HepG2 (cell line): ENCODE data around the gene KCTD14. TPM values are rescaled to one million over a fixed set of nuclear protein-coding genes. Genes with fewer than 3 reads are reported as not detected.

Experiments used
- ATRX ChIP-seq: sonication (generic); formaldehyde crosslinking; IDR thresholded peaks from 2 replicates; pipeline ENCODE4 v1.4.0; 2020; ENCODE audit warnings: missing genetic modification reagents, borderline replicate concordance
- CENPX ChIP-seq: sonication (generic); formaldehyde crosslinking; IDR thresholded peaks from 2 replicates; pipeline ENCODE4 v1.9.0; 2021; ENCODE audit warnings: mild to moderate bottlenecking, missing genetic modification reagents, moderate library complexity
- ETV5 ChIP-seq: IDR thresholded peaks from 2 replicates; pipeline ENCODE4 v1.6.1; 2018; ENCODE audit warnings: missing biosample characterization, missing genetic modification reagents, inconsistent platforms, borderline replicate concordance
- HDAC6 ChIP-seq: fragments of 200-600 bp; sonication (generic); IDR thresholded peaks from 2 replicates; pipeline ENCODE4 v1.7.0; 2017; ENCODE audit warnings: mild to moderate bottlenecking, antibody characterized with exemption, low read length, low read depth
- MED1 ChIP-seq: sonication (generic); formaldehyde crosslinking; IDR thresholded peaks from 2 replicates; pipeline ENCODE4 v1.4.0; 2020; ENCODE audit warnings: missing genetic modification reagents
- NR2F2 ChIP-seq: IDR thresholded peaks from 2 replicates; pipeline ENCODE4 v1.6.1; 2012; ENCODE audit warnings: low read depth, inconsistent platforms, borderline replicate concordance
- NR3C1 ChIP-seq: sonication (generic); formaldehyde crosslinking; IDR thresholded peaks from 2 replicates; pipeline ENCODE4 v1.4.0; 2020; ENCODE audit warnings: missing genetic modification reagents
- NRL ChIP-seq: sonication (generic); formaldehyde crosslinking; IDR thresholded peaks from 2 replicates; pipeline ENCODE4 v1.5.0; 2020; ENCODE audit warnings: missing genetic modification reagents, mild to moderate bottlenecking, moderate library complexity, borderline replicate concordance
- PHF21A ChIP-seq: sonication (generic); formaldehyde crosslinking; IDR thresholded peaks from 2 replicates; pipeline ENCODE4 v1.5.0; 2020; ENCODE audit warnings: mild to moderate bottlenecking, missing genetic modification reagents
- REPIN1 ChIP-seq: sonication (generic); formaldehyde crosslinking; IDR thresholded peaks from 2 replicates; pipeline ENCODE4 v1.8.0; 2022; ENCODE audit warnings: missing genetic modification reagents, low read depth, mild to moderate bottlenecking, borderline replicate concordance
- SMC3 ChIP-seq: IDR thresholded peaks from 2 replicates; pipeline ENCODE4 v1.6.1; 2011; ENCODE audit warnings: low read length, improper control_type of control experiment
- SOX6 ChIP-seq, 2 experiments: fragments of 450-650 bp in 1 of 2; sonication (generic) in 1 of 2; formaldehyde crosslinking in 1 of 2; IDR thresholded peaks; 2 replicates each; pipeline versions ENCODE4 v1.4.0 to v1.6.1; 2017 to 2020; ENCODE audit warnings: antibody characterized with exemption in 1 of 2, mild to moderate bottlenecking in 1 of 2, missing genetic modification reagents in 1 of 2
- STAG1 ChIP-seq: sonication (generic); formaldehyde crosslinking; IDR thresholded peaks from 2 replicates; pipeline ENCODE4 v1.4.0; 2020; ENCODE audit warnings: missing genetic modification reagents
- TOPORS ChIP-seq: sonication (generic); formaldehyde crosslinking; IDR thresholded peaks from 2 replicates; pipeline ENCODE4 v1.8.0; 2023; ENCODE audit warnings: mild to moderate bottlenecking, missing genetic modification reagents
- ZNF484 ChIP-seq: sonication (generic); formaldehyde crosslinking; IDR thresholded peaks from 2 replicates; pipeline ENCODE4 v1.5.1; 2020; ENCODE audit warnings: mild to moderate bottlenecking, low read depth, missing genetic modification reagents, borderline replicate concordance
- ZNF546 ChIP-seq: sonication (generic); formaldehyde crosslinking; conservative IDR thresholded peaks from 2 replicates; pipeline ENCODE4 v1.8.1; 2023; ENCODE audit warnings: mild to moderate bottlenecking, missing genetic modification reagents
- ZNF713 ChIP-seq: sonication (generic); formaldehyde crosslinking; IDR thresholded peaks from 2 replicates; pipeline ENCODE4 v1.4.0; 2020; ENCODE audit warnings: mild to moderate bottlenecking, missing genetic modification reagents
- ZNF768 ChIP-seq: sonication (generic); formaldehyde crosslinking; IDR thresholded peaks from 2 replicates; pipeline ENCODE4 v1.4.0; 2020; ENCODE audit warnings: missing genetic modification reagents
- polyA plus RNA-seq, 8 experiments: library from polyadenylated mRNA; depleted of rRNA in 3 of 8; stranded (reverse) in 7 of 8; unstranded in 1 of 8; fragments of >200 nt; fragmentation: Illumina TruSeq in 4 of 8; extraction: Trizol in 4 of 8; gene quantifications; 2 replicates each; pipeline versions ENCODE4 v1.2.1 to v1.2.3, GENCODE V29; 2011 to 2016; ENCODE audit warnings: low read depth in 4 of 8, missing spikeins in 1 of 8, mixed read lengths in 1 of 8; ENCODE audit not compliant: insufficient read depth in 1 of 8
- total RNA-seq, 5 experiments: library from RNA; depleted of rRNA; stranded (reverse); fragments of >200 nt; fragmentation: Illumina TruSeq; extraction: Trizol; gene quantifications; 2 replicates each; pipeline ENCODE4 v1.2.3, GENCODE V29; 2016; ENCODE audit warnings: low read depth in 1 of 5
- TF ChIP-seq, protein P1 (sequence below): sonication (generic); formaldehyde crosslinking; IDR thresholded peaks from 2 replicates; pipeline ENCODE4 v1.9.0; 2021; ENCODE audit warnings: missing genetic modification reagents, borderline replicate concordance
- TF ChIP-seq, protein P2 (sequence below): sonication (generic); formaldehyde crosslinking; IDR thresholded peaks from 2 replicates; pipeline ENCODE4 v1.4.0; 2020; ENCODE audit warnings: missing genetic modification reagents
- TF ChIP-seq, protein P3 (sequence below): sonication (generic); formaldehyde crosslinking; IDR thresholded peaks from 2 replicates; pipeline ENCODE4 v1.8.1; 2023; ENCODE audit warnings: missing genetic modification reagents, inconsistent platforms, borderline replicate concordance
- TF ChIP-seq, protein P4 (sequence below): sonication (generic); formaldehyde crosslinking; conservative IDR thresholded peaks from 2 replicates; pipeline ENCODE4 v1.4.0; 2020; ENCODE audit warnings: mild to moderate bottlenecking, missing genetic modification reagents, moderate library complexity

Gene KCTD14
- total and polyA plus RNA-seq, 2 of the 13 experiments (the other 11 are each of a cell fraction or from before 2014, with no cell fraction given): 10.3 to 15.6 TPM

DNA sequence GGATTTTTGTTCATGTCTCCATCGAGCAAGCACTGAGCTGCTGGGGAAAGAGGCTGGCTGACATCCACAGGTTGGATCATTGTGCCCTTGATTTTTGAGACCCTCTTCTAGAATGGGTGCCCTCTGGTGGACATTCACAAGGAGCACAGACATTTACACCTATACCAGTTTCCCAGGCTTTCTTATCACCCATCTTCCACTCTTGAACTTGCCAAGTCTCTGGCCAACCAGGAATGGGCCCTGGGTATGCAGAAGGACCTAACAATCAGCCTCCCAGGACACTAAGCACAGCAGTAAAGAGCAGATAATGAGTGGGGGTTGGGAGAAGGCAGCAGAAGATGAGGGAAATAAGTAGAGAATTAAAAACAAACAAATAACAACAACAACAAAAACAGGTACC, 22.9 kb downstream of the KCTD14 start (continued):
- TF ChIP-seq, protein P1, sequence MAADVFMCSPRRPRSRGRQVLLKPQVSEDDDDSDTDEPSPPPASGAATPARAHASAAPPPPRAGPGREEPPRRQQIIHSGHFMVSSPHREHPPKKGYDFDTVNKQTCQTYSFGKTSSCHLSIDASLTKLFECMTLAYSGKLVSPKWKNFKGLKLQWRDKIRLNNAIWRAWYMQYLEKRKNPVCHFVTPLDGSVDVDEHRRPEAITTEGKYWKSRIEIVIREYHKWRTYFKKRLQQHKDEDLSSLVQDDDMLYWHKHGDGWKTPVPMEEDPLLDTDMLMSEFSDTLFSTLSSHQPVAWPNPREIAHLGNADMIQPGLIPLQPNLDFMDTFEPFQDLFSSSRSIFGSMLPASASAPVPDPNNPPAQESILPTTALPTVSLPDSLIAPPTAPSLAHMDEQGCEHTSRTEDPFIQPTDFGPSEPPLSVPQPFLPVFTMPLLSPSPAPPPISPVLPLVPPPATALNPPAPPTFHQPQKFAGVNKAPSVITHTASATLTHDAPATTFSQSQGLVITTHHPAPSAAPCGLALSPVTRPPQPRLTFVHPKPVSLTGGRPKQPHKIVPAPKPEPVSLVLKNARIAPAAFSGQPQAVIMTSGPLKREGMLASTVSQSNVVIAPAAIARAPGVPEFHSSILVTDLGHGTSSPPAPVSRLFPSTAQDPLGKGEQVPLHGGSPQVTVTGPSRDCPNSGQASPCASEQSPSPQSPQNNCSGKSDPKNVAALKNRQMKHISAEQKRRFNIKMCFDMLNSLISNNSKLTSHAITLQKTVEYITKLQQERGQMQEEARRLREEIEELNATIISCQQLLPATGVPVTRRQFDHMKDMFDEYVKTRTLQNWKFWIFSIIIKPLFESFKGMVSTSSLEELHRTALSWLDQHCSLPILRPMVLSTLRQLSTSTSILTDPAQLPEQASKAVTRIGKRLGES (CRISPR knock-in tag): no peak
- no peak for TF ChIP-seq CENPX (CRISPR knock-in tag)
- TF ChIP-seq MED1 (CRISPR knock-in tag): no peak
- TF ChIP-seq, protein P2, sequence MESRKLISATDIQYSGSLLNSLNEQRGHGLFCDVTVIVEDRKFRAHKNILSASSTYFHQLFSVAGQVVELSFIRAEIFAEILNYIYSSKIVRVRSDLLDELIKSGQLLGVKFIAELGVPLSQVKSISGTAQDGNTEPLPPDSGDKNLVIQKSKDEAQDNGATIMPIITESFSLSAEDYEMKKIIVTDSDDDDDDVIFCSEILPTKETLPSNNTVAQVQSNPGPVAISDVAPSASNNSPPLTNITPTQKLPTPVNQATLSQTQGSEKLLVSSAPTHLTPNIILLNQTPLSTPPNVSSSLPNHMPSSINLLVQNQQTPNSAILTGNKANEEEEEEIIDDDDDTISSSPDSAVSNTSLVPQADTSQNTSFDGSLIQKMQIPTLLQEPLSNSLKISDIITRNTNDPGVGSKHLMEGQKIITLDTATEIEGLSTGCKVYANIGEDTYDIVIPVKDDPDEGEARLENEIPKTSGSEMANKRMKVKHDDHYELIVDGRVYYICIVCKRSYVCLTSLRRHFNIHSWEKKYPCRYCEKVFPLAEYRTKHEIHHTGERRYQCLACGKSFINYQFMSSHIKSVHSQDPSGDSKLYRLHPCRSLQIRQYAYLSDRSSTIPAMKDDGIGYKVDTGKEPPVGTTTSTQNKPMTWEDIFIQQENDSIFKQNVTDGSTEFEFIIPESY: no peak
- TF ChIP-seq REPIN1: 0 out of 2 replicates have a peak, but pooled peaks have one; percentile 25
- no peak for TF ChIP-seq ATRX (CRISPR knock-in tag)
- no peak for TF ChIP-seq ZNF768 (CRISPR knock-in tag)
- TF ChIP-seq ZNF546: no peak
- TF ChIP-seq NR3C1 (CRISPR knock-in tag): no peak
- TF ChIP-seq ETV5 (CRISPR knock-in tag): no peak
- no peak for TF ChIP-seq PHF21A (CRISPR knock-in tag)
- no peak for TF ChIP-seq TOPORS (CRISPR knock-in tag)
- TF ChIP-seq, protein P3, sequence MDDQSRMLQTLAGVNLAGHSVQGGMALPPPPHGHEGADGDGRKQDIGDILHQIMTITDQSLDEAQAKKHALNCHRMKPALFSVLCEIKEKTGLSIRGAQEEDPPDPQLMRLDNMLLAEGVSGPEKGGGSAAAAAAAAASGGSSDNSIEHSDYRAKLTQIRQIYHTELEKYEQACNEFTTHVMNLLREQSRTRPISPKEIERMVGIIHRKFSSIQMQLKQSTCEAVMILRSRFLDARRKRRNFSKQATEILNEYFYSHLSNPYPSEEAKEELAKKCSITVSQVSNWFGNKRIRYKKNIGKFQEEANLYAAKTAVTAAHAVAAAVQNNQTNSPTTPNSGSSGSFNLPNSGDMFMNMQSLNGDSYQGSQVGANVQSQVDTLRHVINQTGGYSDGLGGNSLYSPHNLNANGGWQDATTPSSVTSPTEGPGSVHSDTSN (CRISPR knock-in tag): no peak
- TF ChIP-seq STAG1 (CRISPR knock-in tag): peak; percentile 70
- no peak for TF ChIP-seq NR2F2
- TF ChIP-seq SMC3: peak; percentile 76
- no peak for TF ChIP-seq HDAC6
- no peak for TF ChIP-seq NRL (CRISPR knock-in tag)
- TF ChIP-seq, protein P4, sequence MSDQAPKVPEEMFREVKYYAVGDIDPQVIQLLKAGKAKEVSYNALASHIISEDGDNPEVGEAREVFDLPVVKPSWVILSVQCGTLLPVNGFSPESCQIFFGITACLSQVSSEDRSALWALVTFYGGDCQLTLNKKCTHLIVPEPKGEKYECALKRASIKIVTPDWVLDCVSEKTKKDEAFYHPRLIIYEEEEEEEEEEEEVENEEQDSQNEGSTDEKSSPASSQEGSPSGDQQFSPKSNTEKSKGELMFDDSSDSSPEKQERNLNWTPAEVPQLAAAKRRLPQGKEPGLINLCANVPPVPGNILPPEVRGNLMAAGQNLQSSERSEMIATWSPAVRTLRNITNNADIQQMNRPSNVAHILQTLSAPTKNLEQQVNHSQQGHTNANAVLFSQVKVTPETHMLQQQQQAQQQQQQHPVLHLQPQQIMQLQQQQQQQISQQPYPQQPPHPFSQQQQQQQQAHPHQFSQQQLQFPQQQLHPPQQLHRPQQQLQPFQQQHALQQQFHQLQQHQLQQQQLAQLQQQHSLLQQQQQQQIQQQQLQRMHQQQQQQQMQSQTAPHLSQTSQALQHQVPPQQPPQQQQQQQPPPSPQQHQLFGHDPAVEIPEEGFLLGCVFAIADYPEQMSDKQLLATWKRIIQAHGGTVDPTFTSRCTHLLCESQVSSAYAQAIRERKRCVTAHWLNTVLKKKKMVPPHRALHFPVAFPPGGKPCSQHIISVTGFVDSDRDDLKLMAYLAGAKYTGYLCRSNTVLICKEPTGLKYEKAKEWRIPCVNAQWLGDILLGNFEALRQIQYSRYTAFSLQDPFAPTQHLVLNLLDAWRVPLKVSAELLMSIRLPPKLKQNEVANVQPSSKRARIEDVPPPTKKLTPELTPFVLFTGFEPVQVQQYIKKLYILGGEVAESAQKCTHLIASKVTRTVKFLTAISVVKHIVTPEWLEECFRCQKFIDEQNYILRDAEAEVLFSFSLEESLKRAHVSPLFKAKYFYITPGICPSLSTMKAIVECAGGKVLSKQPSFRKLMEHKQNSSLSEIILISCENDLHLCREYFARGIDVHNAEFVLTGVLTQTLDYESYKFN (CRISPR knock-in tag): no peak
- TF ChIP-seq ZNF484 (CRISPR knock-in tag): no peak
- no peak for TF ChIP-seq ZNF713 (CRISPR knock-in tag)
- no peak for TF ChIP-seq SOX6 (IDR thresholded peaks at IDR 0.05)
- TF ChIP-seq SOX6 (CRISPR knock-in tag; IDR thresholded peaks at IDR 0.05): no peak
